Measurements from ENCODE around the gene MS4A10.

- no peak for TF ChIP-seq CTCF (IDR thresholded peaks at IDR 0.05)
- no peak for TF ChIP-seq POLR2A (IDR thresholded peaks at IDR 0.05)
- no peak for TF ChIP-seq EP300 (IDR thresholded peaks at IDR 0.05)
Measured at GRCh38 chr11:60838132-60838531, 53.0 kb downstream of the MS4A10 start.
